Measurements from ENCODE around the gene UBR1.

UBR1 gene

GRCh38 chr15:43105077-43105736 is 631 bp downstream of the UBR1 start:
- peaks cover 9% of the 10 kb centered on the region for H3K36me3 ChIP-seq (ENCODE audit: insufficient read depth, low read depth, low read length)
- H3K4me3 ChIP-seq (ENCODE audit: low read length): peak overlapping the region; percentile 94
- peaks cover 4% of the 10 kb centered on the region; the same call in 1 of the 2 replicates for H3K4me1 ChIP-seq (ENCODE audit: insufficient read depth, low read length)
- no peak overlapping the region for H3K27ac ChIP-seq (ENCODE audit: low read length)
- no peaks in the 10 kb centered on the region for H3K9me3 ChIP-seq (ENCODE audit: insufficient read depth, low read depth, low read length)
- peaks cover 5% of the 10 kb centered on the region; the same call in 1 of the 2 replicates for H3K27me3 ChIP-seq (ENCODE audit: insufficient read depth, low read length)
- peak overlapping the region; percentile 84; the same call in 1 of the 2 replicates for H3K9ac ChIP-seq (ENCODE audit: low read depth, low read length)

- H3K27me3 ChIP-seq (ENCODE audit: insufficient read depth, low read length): peaks cover 5% of the 10 kb centered on the region; the same call in 1 of the 2 replicates
- H3K9me3 ChIP-seq (ENCODE audit: insufficient read depth, low read depth, low read length): no peaks in the 10 kb centered on the region
- no peak overlapping the region for H3K9ac ChIP-seq (ENCODE audit: low read depth, low read length)
- H3K36me3 ChIP-seq (ENCODE audit: insufficient read depth, low read depth, low read length): peaks cover 11% of the 10 kb centered on the region
- H3K27ac ChIP-seq (ENCODE audit: low read length): no peak overlapping the region
- peaks cover 4% of the 10 kb centered on the region; the same call in 1 of the 2 replicates for H3K4me1 ChIP-seq (ENCODE audit: insufficient read depth, low read length)
- H3K4me3 ChIP-seq (ENCODE audit: low read length): no peak overlapping the region
These were observed 1.4 kb downstream of the UBR1 start for GRCh38 chr15:43104426-43104825.

- Histone ChIP-seq H3K36me3 (ENCODE audit: insufficient read depth, low read depth, low read length) (peaks cover 11% of the 10 kb centered on the region), H3K4me3 (ENCODE audit: low read length) (no peak overlapping the region), H3K27me3 (ENCODE audit: insufficient read depth, low read length) (peaks cover 5% of the 10 kb centered on the region; the same call in 1 of the 2 replicates), H3K9me3 (ENCODE audit: insufficient read depth, low read depth, low read length) (no peaks in the 10 kb centered on the region), H3K27ac (ENCODE audit: low read length) (no peak overlapping the region), H3K9ac (ENCODE audit: low read depth, low read length) (no peak overlapping the region), H3K4me1 (ENCODE audit: insufficient read depth, low read length) (peaks cover 4% of the 10 kb centered on the region; the same call in 1 of the 2 replicates)
These were observed 1.9 kb downstream of the UBR1 start for GRCh38 chr15:43103907-43104306.

GRCh38 chr15:43102187-43102586 is 3.7 kb downstream of the UBR1 start:
- Histone ChIP-seq H3K4me1 (ENCODE audit: insufficient read depth, low read length) (peaks cover 4% of the 10 kb centered on the region; the same call in 1 of the 2 replicates), H3K9ac (ENCODE audit: low read depth, low read length) (no peak overlapping the region), H3K36me3 (ENCODE audit: insufficient read depth, low read depth, low read length) (peaks cover 15% of the 10 kb centered on the region), H3K9me3 (ENCODE audit: insufficient read depth, low read depth, low read length) (no peaks in the 10 kb centered on the region), H3K27ac (ENCODE audit: low read length) (no peak overlapping the region), H3K27me3 (ENCODE audit: insufficient read depth, low read length) (no peaks in the 10 kb centered on the region), H3K4me3 (ENCODE audit: low read length) (no peak overlapping the region)

GRCh38 chr15:43100971-43101370 is 4.9 kb downstream of the UBR1 start:
- Histone ChIP-seq H3K9me3 (ENCODE audit: insufficient read depth, low read depth, low read length) (no peaks in the 10 kb centered on the region), H3K27me3 (ENCODE audit: insufficient read depth, low read length) (no peaks in the 10 kb centered on the region), H3K27ac (ENCODE audit: low read length) (no peak overlapping the region), H3K4me3 (ENCODE audit: low read length) (no peak overlapping the region), H3K9ac (ENCODE audit: low read depth, low read length) (no peak overlapping the region), H3K4me1 (ENCODE audit: insufficient read depth, low read length) (peaks cover 4% of the 10 kb centered on the region; the same call in 1 of the 2 replicates), H3K36me3 (ENCODE audit: insufficient read depth, low read depth, low read length) (peaks cover 18% of the 10 kb centered on the region)

GRCh38 chr15:43099105-43099845 is 6.6 kb downstream of the UBR1 start:
- Histone ChIP-seq H3K4me1 (ENCODE audit: insufficient read depth, low read length) (no peaks in the 10 kb centered on the region), H3K36me3 (ENCODE audit: insufficient read depth, low read depth, low read length) (peaks cover 18% of the 10 kb centered on the region), H3K9ac (ENCODE audit: low read depth, low read length) (no peak overlapping the region), H3K27me3 (ENCODE audit: insufficient read depth, low read length) (no peaks in the 10 kb centered on the region), H3K9me3 (ENCODE audit: insufficient read depth, low read depth, low read length) (no peaks in the 10 kb centered on the region), H3K27ac (ENCODE audit: low read length) (no peak overlapping the region), H3K4me3 (ENCODE audit: low read length) (no peak overlapping the region)

GRCh38 chr15:43096411-43096810 is 9.4 kb downstream of the UBR1 start:
- Histone ChIP-seq H3K27ac (ENCODE audit: low read length) (no peak overlapping the region), H3K4me3 (ENCODE audit: low read length) (no peak overlapping the region), H3K27me3 (ENCODE audit: insufficient read depth, low read length) (no peaks in the 10 kb centered on the region), H3K36me3 (ENCODE audit: insufficient read depth, low read depth, low read length) (peaks cover 18% of the 10 kb centered on the region), H3K9me3 (ENCODE audit: insufficient read depth, low read depth, low read length) (no peaks in the 10 kb centered on the region), H3K9ac (ENCODE audit: low read depth, low read length) (no peak overlapping the region), H3K4me1 (ENCODE audit: insufficient read depth, low read length) (no peaks in the 10 kb centered on the region)

GRCh38 chr15:43095708-43096347 is 10.0 kb downstream of the UBR1 start:
- Histone ChIP-seq H3K4me3 (ENCODE audit: low read length) (no peak overlapping the region), H3K27me3 (ENCODE audit: insufficient read depth, low read length) (no peaks in the 10 kb centered on the region), H3K36me3 (ENCODE audit: insufficient read depth, low read depth, low read length) (peaks cover 13% of the 10 kb centered on the region), H3K9me3 (ENCODE audit: insufficient read depth, low read depth, low read length) (no peaks in the 10 kb centered on the region), H3K4me1 (ENCODE audit: insufficient read depth, low read length) (no peaks in the 10 kb centered on the region), H3K9ac (ENCODE audit: low read depth, low read length) (no peak overlapping the region), H3K27ac (ENCODE audit: low read length) (no peak overlapping the region)

GRCh38 chr15:43095243-43095642 is 10.6 kb downstream of the UBR1 start:
- Histone ChIP-seq H3K27ac (ENCODE audit: low read length) (no peak overlapping the region), H3K9ac (ENCODE audit: low read depth, low read length) (no peak overlapping the region), H3K9me3 (ENCODE audit: insufficient read depth, low read depth, low read length) (no peaks in the 10 kb centered on the region), H3K4me1 (ENCODE audit: insufficient read depth, low read length) (no peaks in the 10 kb centered on the region), H3K36me3 (ENCODE audit: insufficient read depth, low read depth, low read length) (peaks cover 10% of the 10 kb centered on the region; the same call in 1 of the 2 replicates), H3K4me3 (ENCODE audit: low read length) (no peak overlapping the region), H3K27me3 (ENCODE audit: insufficient read depth, low read length) (no peaks in the 10 kb centered on the region)

GRCh38 chr15:43094416-43095030 is 11.3 kb downstream of the UBR1 start:
- Histone ChIP-seq H3K9ac (ENCODE audit: low read depth, low read length) (no peak overlapping the region), H3K27ac (ENCODE audit: low read length) (no peak overlapping the region), H3K27me3 (ENCODE audit: insufficient read depth, low read length) (no peaks in the 10 kb centered on the region), H3K36me3 (ENCODE audit: insufficient read depth, low read depth, low read length) (peaks cover 7% of the 10 kb centered on the region; the same call in 1 of the 2 replicates), H3K4me1 (ENCODE audit: insufficient read depth, low read length) (no peaks in the 10 kb centered on the region), H3K4me3 (ENCODE audit: low read length) (no peak overlapping the region), H3K9me3 (ENCODE audit: insufficient read depth, low read depth, low read length) (no peaks in the 10 kb centered on the region)

- no peak overlapping the region for H3K4me3 ChIP-seq (ENCODE audit: low read length)
- H3K27me3 ChIP-seq (ENCODE audit: insufficient read depth, low read length): no peaks in the 10 kb centered on the region
- no peak overlapping the region for H3K9ac ChIP-seq (ENCODE audit: low read depth, low read length)
- H3K27ac ChIP-seq (ENCODE audit: low read length): no peak overlapping the region
- peaks cover 7% of the 10 kb centered on the region; the same call in 1 of the 2 replicates for H3K36me3 ChIP-seq (ENCODE audit: insufficient read depth, low read depth, low read length)
- H3K4me1 ChIP-seq (ENCODE audit: insufficient read depth, low read length): no peaks in the 10 kb centered on the region
- no peaks in the 10 kb centered on the region for H3K9me3 ChIP-seq (ENCODE audit: insufficient read depth, low read depth, low read length)
These were observed 12.8 kb downstream of the UBR1 start for GRCh38 chr15:43093026-43093425.
